Aorta (tissue), 5 donors: ENCODE data around the gene LYPD6B. TPM values are rescaled to one million over a fixed set of nuclear protein-coding genes. Genes with fewer than 3 reads are reported as not detected.
A peak's percentile ranks its signal among the peaks of the same experiment; 100 is the strongest.

ENCODE experiments used
- ATAC-seq: fragments of 200-7000 bp; cut with Tn5 transposase; one replicate; pipeline ENCODE4 v1.9.1; 2022; ENCODE audit warnings: moderate library complexity; ENCODE audit not compliant: low FRiP score
- DNase-seq, 2 donors: peaks; one replicate each; pipeline ENCODE4 v3.0.0-alpha.2; 2020
- H3K27ac ChIP-seq, 2 donors: one replicate each; pipeline ENCODE4 v1.5.1; 2013; ENCODE audit warnings: low read length in 2 of 2, mild to moderate bottlenecking in 2 of 2, moderate library complexity in 2 of 2, control low read depth in 1 of 2, inconsistent platforms in 1 of 2, low read depth in 1 of 2
- H3K27me3 ChIP-seq, 2 donors: one replicate each; pipeline ENCODE4 v1.6.1; 2013; ENCODE audit warnings: control low read depth in 1 of 2, low read length in 1 of 2, mild to moderate bottlenecking in 1 of 2, moderate library complexity in 1 of 2; ENCODE audit not compliant: insufficient read depth in 2 of 2, control insufficient read depth in 1 of 2
- H3K36me3 ChIP-seq, 2 donors: one replicate each; pipeline ENCODE4 v1.6.1; 2013; ENCODE audit warnings: control low read depth in 1 of 2, low read length in 1 of 2, mild to moderate bottlenecking in 1 of 2; ENCODE audit not compliant: insufficient read depth in 2 of 2, control insufficient read depth in 1 of 2
- H3K4me1 ChIP-seq, 2 donors: one replicate each; pipeline ENCODE4 v1.6.1; 2013; ENCODE audit warnings: low read length in 2 of 2, control low read depth in 1 of 2, mild to moderate bottlenecking in 1 of 2, moderate library complexity in 1 of 2; ENCODE audit not compliant: insufficient read depth in 2 of 2, control insufficient read depth in 1 of 2
- H3K4me3 ChIP-seq, 2 donors: one replicate each; pipeline ENCODE4 v1.5.1; 2013; ENCODE audit warnings: low read length in 2 of 2, control low read depth in 1 of 2, mild to moderate bottlenecking in 1 of 2
- H3K9me3 ChIP-seq: one replicate; pipeline ENCODE4 v1.6.1; 2013; ENCODE audit warnings: mild to moderate bottlenecking, low read length; ENCODE audit not compliant: control insufficient read depth
- WGBS, 2 donors: extraction: QIAGEN DNeasy Blood & Tissue Kit; methylation state at CpG; one replicate each; pipeline ENCODE4 v1.1.7; 2013; 5-methylcytosine and 5-hydroxymethylcytosine counted together
- intact Hi-C, 2 donors: fragments of 100-400 bp; cut with DNase I; formaldehyde crosslinking; loops; one replicate each; pipeline versions ENCODE4 v1.14.2 to v1.15.0; 2022
- polyA plus RNA-seq, 2 donors: library from polyadenylated mRNA; stranded (reverse); fragments of 200-250 nt; gene quantifications; one replicate each; pipeline ENCODE4 v1.2.3, GENCODE V29; 2013
- total RNA-seq, 2 donors: library from RNA; stranded (reverse); fragmentation: NEBNext Ultra II Directional; extraction: Animal tissue kit (Norgen Biotek cat#: 25700); gene quantifications; one replicate each; pipeline ENCODE4 v1.2.1, GENCODE V29; 2021
- donor health status: healthy with polysubstance abuse.
- donor health status: Bipolar disorder and iron deficiency.
- donor health status: DM: no; HTN: no; CAD: no.
- donor health status: DM: no; HTN: no; CAD: no.
- donor health status: DM: yes; HTN: yes; CAD: no.

LYPD6B gene
- total and polyA plus RNA-seq, 4 donors: 0.26 TPM; not detected in 3

GRCh38 chr2:149006883-149007543, 31.5 kb upstream of the LYPD6B start:
- no peak overlapping the region for H3K4me3 ChIP-seq
- H3K36me3 ChIP-seq: no peaks in the 10 kb centered on the region
- no peaks in the 10 kb centered on the region for H3K9me3 ChIP-seq
- DNase-seq (no peak), ATAC-seq (no peak)
- no peaks in the 10 kb centered on the region for H3K4me1 ChIP-seq
- intact Hi-C loops: no loop called here
- WGBS, 2 donors: 79 to 84% methylated on average over 4 of the region's 4 CpGs
- H3K27ac ChIP-seq: no peak overlapping the region
- no peaks in the 10 kb centered on the region for H3K27me3 ChIP-seq

- Histone ChIP-seq H3K36me3 (no peaks in the 10 kb centered on the region), H3K9me3 (no peaks in the 10 kb centered on the region), H3K4me3 (no peak overlapping the region), H3K27ac (no peak overlapping the region), H3K27me3 (no peaks in the 10 kb centered on the region), H3K4me1 (no peaks in the 10 kb centered on the region)
- WGBS, 2 donors: 66 to 68% methylated on average over 7 of the region's 7 CpGs
- intact Hi-C loops: no loop called here
- no peak for DNase-seq
- no peak for ATAC-seq
These were observed 30.1 kb upstream of the LYPD6B start for GRCh38 chr2:149008381-149008780.

- intact Hi-C loops: no loop called here
- WGBS, 2 donors: 94% methylated on average over 31 of the region's 31 CpGs
These were observed 28.7 kb upstream of the LYPD6B start for GRCh38 chr2:149009576-149010461.

GRCh38 chr2:149012545-149012944, 26.0 kb upstream of the LYPD6B start:
- intact Hi-C loops: no loop called here
- Histone ChIP-seq H3K4me3 (no peak overlapping the region), H3K9me3 (no peaks in the 10 kb centered on the region), H3K27me3 (no peaks in the 10 kb centered on the region), H3K4me1 (no peaks in the 10 kb centered on the region), H3K36me3 (no peaks in the 10 kb centered on the region), H3K27ac (no peak overlapping the region)
- DNase-seq (no peak), ATAC-seq (no peak)
- 88 to 89% methylated on average over 9 of the region's 9 CpGs for WGBS, 2 donors

More at GRCh38 chr2:149009576-149010461, 28.7 kb upstream of the LYPD6B start:
- no peaks in the 10 kb centered on the region for H3K4me1 ChIP-seq
- no peaks in the 10 kb centered on the region for H3K27me3 ChIP-seq
- ATAC-seq (no peak), DNase-seq (no peak)
- H3K4me3 ChIP-seq: no peak overlapping the region
- no peak overlapping the region for H3K27ac ChIP-seq
- no peaks in the 10 kb centered on the region for H3K36me3 ChIP-seq
- H3K9me3 ChIP-seq: no peaks in the 10 kb centered on the region

GRCh38 chr2:149015501-149015900, 23.0 kb upstream of the LYPD6B start:
- no peaks in the 10 kb centered on the region for H3K27me3 ChIP-seq
- 89 to 97% methylated on average over 1 of the region's 1 CpG for WGBS, 2 donors
- no peak overlapping the region for H3K27ac ChIP-seq
- H3K36me3 ChIP-seq: no peaks in the 10 kb centered on the region
- DNase-seq (no peak), ATAC-seq (no peak)
- intact Hi-C loops: no loop called here
- no peak overlapping the region for H3K4me3 ChIP-seq
- H3K9me3 ChIP-seq: no peaks in the 10 kb centered on the region
- no peaks in the 10 kb centered on the region for H3K4me1 ChIP-seq

- ATAC-seq (no peak), DNase-seq (no peak)
- H3K36me3 ChIP-seq: no peaks in the 10 kb centered on the region
- H3K27me3 ChIP-seq: no peaks in the 10 kb centered on the region
- 86 to 90% methylated on average over 4 of the region's 4 CpGs for WGBS, 2 donors
- no peak overlapping the region for H3K27ac ChIP-seq
- no peak overlapping the region for H3K4me3 ChIP-seq
- H3K4me1 ChIP-seq: no peaks in the 10 kb centered on the region
- H3K9me3 ChIP-seq: no peaks in the 10 kb centered on the region
- intact Hi-C loops: loop anchor here in 1 of 2 donors (2.0 kb wide), 2 partner anchors 297 to 545 kb away; no protein-coding TSS in a partner anchor
These were observed 22.5 kb upstream of the LYPD6B start for GRCh38 chr2:149015926-149016563.

- Histone ChIP-seq H3K27ac (no peak overlapping the region), H3K36me3 (no peaks in the 10 kb centered on the region), H3K4me1 (no peaks in the 10 kb centered on the region), H3K27me3 (no peaks in the 10 kb centered on the region), H3K9me3 (no peaks in the 10 kb centered on the region), H3K4me3 (no peak overlapping the region)
- ATAC-seq (peak; percentile 71), DNase-seq (peak; percentile 85 to 86)
- intact Hi-C loops: loop anchor here (1.0 to 2.0 kb wide), 3 partner anchors 295 to 544 kb away; no protein-coding TSS in a partner anchor
- 45% methylated on average over 14 of the region's 14 CpGs for WGBS, 2 donors
These were observed 21.1 kb upstream of the LYPD6B start for GRCh38 chr2:149017116-149017985.

GRCh38 chr2:149018981-149019380, 19.5 kb upstream of the LYPD6B start:
- Histone ChIP-seq H3K27me3 (no peaks in the 10 kb centered on the region), H3K4me1 (no peaks in the 10 kb centered on the region), H3K36me3 (no peaks in the 10 kb centered on the region), H3K27ac (no peak overlapping the region), H3K4me3 (no peak overlapping the region), H3K9me3 (no peaks in the 10 kb centered on the region)
- no peak for ATAC-seq
- WGBS, 2 donors: 80 to 82% methylated on average over 3 of the region's 3 CpGs
- no peak for DNase-seq
- intact Hi-C loops: no loop called here
